GM12878 (cell line): ENCODE measurements around the gene GZMM. TPM values are rescaled to one million over a fixed set of nuclear protein-coding genes. Genes with fewer than 3 reads are reported as not detected.
A peak's percentile ranks its signal among the peaks of the same experiment; 100 is the strongest.

Experiments
- ATAC-seq: fragments of 200-7000 bp; cut with Tn5 transposase; 3 replicates; pipeline ENCODE4 v1.9.1; 2020; ENCODE audit warnings: mild to moderate bottlenecking, moderate library complexity
- BruUV-seq: library from RNA; stranded (reverse); fragments of 400-500 nt; replicated peaks from 2 replicates; lab custom pipeline; 2021; lab: Mats Ljungman, UMichigan
- CTCF ChIA-PET: fragments of 300-600 bp; sonication (Branson Sonifier 250); formaldehyde crosslinking; extraction: SDS; loops from one replicate; lab custom pipeline; 2021; ENCODE audit warnings: inconsistent platforms; lab: Yijun Ruan, JAX
- POLR2A ChIA-PET: fragments of 350-600 bp; formaldehyde crosslinking; extraction: SDS; loops from one replicate; lab custom pipeline; 2021; ENCODE audit warnings: inconsistent platforms; lab: Charles Lee
- RAD21 ChIA-PET: fragments of 300-600 bp; sonication (Branson Sonifier 250); formaldehyde crosslinking; loops from one replicate; lab custom pipeline; 2023; ENCODE audit warnings: antibody characterized with exemption; ENCODE audit not compliant: unreplicated experiment; lab: Charles Lee
- SMC1A ChIA-PET: fragments of 300-600 bp; sonication (Branson Sonifier 250); formaldehyde crosslinking; loops from one replicate; lab custom pipeline; 2023; ENCODE audit not compliant: unreplicated experiment, uncharacterized antibody; lab: Charles Lee
- DNase-seq: peaks from one replicate; pipeline ENCODE4 v3.0.0-alpha.2; 2011; ENCODE audit warnings: low read depth, low spot score
- FAIRE-seq: peaks from 3 replicates; lab custom pipeline; 2011; peaks lifted over from hg19 to GRCh38; lab: Jason Lieb, UNC
- H2AFZ ChIP-seq: 2 replicates; pipeline ENCODE4 v1.6.0; 2011; ENCODE audit warnings: low read depth, low read length, control low read depth; ENCODE audit not compliant: control insufficient read depth
- H3K27ac ChIP-seq: 2 replicates; pipeline ENCODE4 v1.5.1; 2011; ENCODE audit warnings: control low read depth; ENCODE audit not compliant: control insufficient read depth, insufficient read depth
- H3K27me3 ChIP-seq, 2 experiments: replicated peaks in 1 of 2; 2 replicates each; pipeline versions ENCODE4 v1.6.0 to v1.6.1; 2011; ENCODE audit warnings: low read length in 1 of 2; ENCODE audit not compliant: control insufficient read depth in 2 of 2, insufficient read depth in 2 of 2
- H3K36me3 ChIP-seq, 2 experiments: 2 replicates each; pipeline ENCODE4 v1.5.1; 2011; ENCODE audit warnings: low read length in 1 of 2; ENCODE audit not compliant: control insufficient read depth in 2 of 2, insufficient read depth in 2 of 2
- H3K4me1 ChIP-seq: 2 replicates; pipeline ENCODE4 v1.6.1; 2011; ENCODE audit warnings: mild to moderate bottlenecking, low read length, moderate library complexity, mixed read lengths; ENCODE audit not compliant: control insufficient read depth, insufficient read depth
- H3K4me2 ChIP-seq: 2 replicates; pipeline ENCODE4 v1.6.0; 2011; ENCODE audit warnings: control low read depth; ENCODE audit not compliant: control insufficient read depth, insufficient read depth
- H3K4me3 ChIP-seq: fragments of 200-600 bp; sonication (generic); 2 replicates; pipeline ENCODE4 v1.5.1; 2016
- H3K79me2 ChIP-seq: 2 replicates; pipeline ENCODE4 v1.6.0; 2011; ENCODE audit warnings: low read length; ENCODE audit not compliant: control insufficient read depth, insufficient read depth
- H3K9ac ChIP-seq: 2 replicates; pipeline ENCODE4 v1.8.0; 2011; ENCODE audit warnings: low read length, control low read depth, mixed read lengths; ENCODE audit not compliant: control insufficient read depth, insufficient read depth
- H3K9me3 ChIP-seq: replicated peaks from 3 replicates; pipeline ENCODE4 v1.5.1; 2011; ENCODE audit warnings: mild to moderate bottlenecking, low read length; ENCODE audit not compliant: control insufficient read depth, insufficient read depth
- H4K20me1 ChIP-seq: 2 replicates; pipeline ENCODE4 v1.6.0; 2011; ENCODE audit not compliant: control insufficient read depth, insufficient read depth
- CEBPZ ChIP-seq: fragments of 150-350 bp; IDR thresholded peaks from 2 replicates; pipeline ENCODE4 v1.6.1; 2016; ENCODE audit warnings: low read depth, low read length
- CHD1 ChIP-seq: IDR thresholded peaks from 2 replicates; pipeline ENCODE4 v1.6.1; 2012; ENCODE audit warnings: low read depth, low read length, improper control_type of control experiment
- JUND ChIP-seq: IDR thresholded peaks from 2 replicates; pipeline ENCODE4 v1.6.1; 2012; ENCODE audit warnings: low read depth, mild to moderate bottlenecking, low read length, improper control_type of control experiment, moderate library complexity
- MXI1 ChIP-seq: fragments of 150-350 bp; IDR thresholded peaks from 2 replicates; pipeline ENCODE4 v1.6.1; 2011; ENCODE audit warnings: low read depth, mild to moderate bottlenecking, inconsistent platforms, low read length, improper control_type of control experiment
- NKRF ChIP-seq: fragments of 450-650 bp; conservative IDR thresholded peaks from 2 replicates; pipeline ENCODE4 v1.6.1; 2017; ENCODE audit warnings: mild to moderate bottlenecking, moderate library complexity
- RUNX3 ChIP-seq: IDR thresholded peaks from 2 replicates; pipeline ENCODE4 v1.6.1; 2012; ENCODE audit warnings: low read length, inconsistent platforms
- SMARCA5 ChIP-seq: fragments of 450-650 bp; IDR thresholded peaks from 2 replicates; pipeline ENCODE4 v1.6.1; 2017; ENCODE audit warnings: mild to moderate bottlenecking
- SREBF2 ChIP-seq: IDR thresholded peaks from 2 replicates; pipeline ENCODE4 v1.6.1; 2012; ENCODE audit warnings: mild to moderate bottlenecking, low read length
- ZSCAN29 ChIP-seq: fragments of 450-650 bp; IDR thresholded peaks from 2 replicates; pipeline ENCODE4 v1.6.1; 2017; ENCODE audit warnings: mild to moderate bottlenecking, moderate library complexity
- WGBS: methylation state at CpG from one replicate; pipeline ENCODE4 v1.1.6; 2016; ENCODE audit warnings: low lambda C conversion rate; ENCODE audit not compliant: insufficient replicate concordance, insufficient coverage; ENCODE audit errors: missing lambda C conversion rate; 5-methylcytosine and 5-hydroxymethylcytosine counted together
- in situ Hi-C: fragments of 300-500 bp; cut with MboI; formaldehyde crosslinking; loops from 9 replicates; pipeline ENCODE4 v1.14.3; 2018; ENCODE audit warnings: mixed read lengths
- intact Hi-C: fragments of 100-400 bp; cut with micrococcal nuclease; formaldehyde crosslinking; loops from one replicate; pipeline ENCODE4 v1.14.2; 2022; ENCODE audit not compliant: unreplicated experiment
- polyA plus RNA-seq, 11 experiments: library from polyadenylated mRNA; depleted of rRNA in 4 of 11; unstranded in 6 of 11; stranded (reverse) in 5 of 11; fragments of >200 nt; fragmentation: Nextera tagmentation in 4 of 11; fragmentation: Illumina TruSeq in 1 of 11; extraction: Ambion mirVana in 4 of 11; extraction: Trizol in 1 of 11; gene quantifications; 1 replicate in 1 of 11; 2 replicates in 10 of 11; pipeline versions ENCODE4 v1.2.1 to v1.2.3, GENCODE V29; 2011 to 2016; ENCODE audit warnings: inconsistent platforms in 2 of 11, missing spikeins in 2 of 11, low read depth in 1 of 11
- total RNA-seq, 4 experiments: library from RNA; depleted of rRNA in 3 of 4; stranded (reverse); fragments of >200 nt in 3 of 4; fragmentation: Illumina TruSeq in 1 of 4; extraction: Trizol in 1 of 4; gene quantifications; 2 replicates each; pipeline versions ENCODE4 v1.2.1 to v1.2.3, GENCODE V29; 2013 to 2021
- TF ChIP-seq, protein P1 (sequence below): IDR thresholded peaks from 2 replicates; pipeline ENCODE4 v1.6.1; 2011; ENCODE audit warnings: borderline replicate concordance, low read depth, mild to moderate bottlenecking, moderate library complexity, mixed read lengths, low read length; ENCODE audit not compliant: insufficient read depth; ENCODE audit errors: extremely low read length
- TF ChIP-seq, protein P2 (sequence below): fragments of 450-650 bp; IDR thresholded peaks from 2 replicates; pipeline ENCODE4 v1.6.1; 2017; ENCODE audit warnings: mild to moderate bottlenecking

The GZMM gene
- total and polyA plus RNA-seq, 10 of the 15 experiments (the other 5 are each of a cell fraction or from before 2014, with no cell fraction given): 0.09 to 0.48 (median 0.23) TPM; not detected in 7

DNA sequence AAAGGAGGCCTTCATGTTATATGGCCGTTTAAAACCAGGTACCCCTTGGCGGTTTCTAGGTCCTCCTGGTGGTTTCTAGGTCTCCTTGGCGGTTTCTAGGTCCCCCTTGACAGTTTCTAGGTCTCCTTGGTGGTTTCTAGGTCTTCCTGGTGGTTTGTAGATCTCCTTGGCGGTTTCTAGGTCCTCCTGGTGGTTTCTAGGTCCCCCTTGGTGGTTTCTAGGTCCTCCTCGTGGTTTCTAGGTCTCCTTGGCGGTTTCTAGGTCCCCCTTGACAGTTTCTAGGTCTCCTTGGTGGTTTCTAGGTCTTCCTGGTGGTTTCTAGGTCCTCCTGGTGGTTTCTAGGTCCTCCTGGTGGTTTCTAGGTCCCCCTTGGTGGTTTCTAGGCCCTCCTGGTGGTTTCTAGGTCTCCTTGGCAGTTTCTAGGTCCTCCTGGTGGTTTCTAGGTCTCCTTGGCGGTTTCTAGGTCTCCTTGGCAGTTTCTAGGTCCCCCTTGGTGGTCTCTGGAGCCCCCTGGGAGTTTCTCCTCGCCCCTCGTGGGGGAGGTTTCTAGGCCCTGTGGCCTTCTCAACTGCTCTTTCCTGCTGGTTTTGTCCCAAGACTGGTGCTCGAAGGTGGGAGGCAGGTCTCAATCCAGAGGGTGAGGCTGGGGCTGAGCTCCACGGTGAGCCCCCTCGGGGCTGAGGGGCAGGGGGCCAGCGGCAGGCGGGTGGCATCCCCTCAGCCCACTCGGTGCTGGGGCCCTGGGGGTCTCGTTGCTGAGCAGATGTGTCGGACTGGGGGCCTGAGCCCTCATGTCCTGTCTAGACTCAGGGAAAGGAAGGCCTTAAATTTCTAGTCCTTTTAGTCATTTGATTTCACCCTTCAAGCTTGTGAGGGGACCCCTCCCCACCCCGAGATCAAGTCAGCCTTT lies 53.8 kb downstream of the GZMM start:
- H3K27ac ChIP-seq: no peak overlapping the region
- POLR2A ChIA-PET: no interaction called here
- no peak overlapping the region for H3K4me2 ChIP-seq
- FAIRE-seq (no peak), ATAC-seq (no peak), DNase-seq (no peak)
- CTCF ChIA-PET: no interaction called here
- no peaks in the 10 kb centered on the region; a peak in 1 of 4 replicates for H3K27me3 ChIP-seq
- intact Hi-C loops (no loop called here), in situ Hi-C loops (no loop called here)
- H3K79me2 ChIP-seq: no peaks in the 10 kb centered on the region
- no peak overlapping the region for H3K9ac ChIP-seq
- no peak overlapping the region for H3K4me3 ChIP-seq
- no peaks in the 10 kb centered on the region for H3K36me3 ChIP-seq
- SMC1A ChIA-PET: no interaction called here
- 35% methylated on average over 18 of the region's 18 CpGs for WGBS
- H3K4me1 ChIP-seq: no peaks in the 10 kb centered on the region
- H3K9me3 ChIP-seq: no peaks in the 10 kb centered on the region; the same call in 2 of the 3 replicates
- H2AFZ ChIP-seq: no peak overlapping the region
- RAD21 ChIA-PET: no interaction called here
- BruUV-seq: no TSS peak
- no peaks in the 10 kb centered on the region for H4K20me1 ChIP-seq
- TF ChIP-seq CEBPZ: no peak
- no peak for TF ChIP-seq CHD1
- TF ChIP-seq MXI1: no peak
- TF ChIP-seq SMARCA5: peak; percentile 100
- no peak for TF ChIP-seq NKRF
- peak; percentile 86 for TF ChIP-seq ZSCAN29
- TF ChIP-seq, protein P1, sequence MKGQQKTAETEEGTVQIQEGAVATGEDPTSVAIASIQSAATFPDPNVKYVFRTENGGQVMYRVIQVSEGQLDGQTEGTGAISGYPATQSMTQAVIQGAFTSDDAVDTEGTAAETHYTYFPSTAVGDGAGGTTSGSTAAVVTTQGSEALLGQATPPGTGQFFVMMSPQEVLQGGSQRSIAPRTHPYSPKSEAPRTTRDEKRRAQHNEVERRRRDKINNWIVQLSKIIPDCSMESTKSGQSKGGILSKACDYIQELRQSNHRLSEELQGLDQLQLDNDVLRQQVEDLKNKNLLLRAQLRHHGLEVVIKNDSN: peak; percentile 30
- TF ChIP-seq SREBF2: no peak
- peak; percentile 72 for TF ChIP-seq RUNX3
- TF ChIP-seq, protein P2, sequence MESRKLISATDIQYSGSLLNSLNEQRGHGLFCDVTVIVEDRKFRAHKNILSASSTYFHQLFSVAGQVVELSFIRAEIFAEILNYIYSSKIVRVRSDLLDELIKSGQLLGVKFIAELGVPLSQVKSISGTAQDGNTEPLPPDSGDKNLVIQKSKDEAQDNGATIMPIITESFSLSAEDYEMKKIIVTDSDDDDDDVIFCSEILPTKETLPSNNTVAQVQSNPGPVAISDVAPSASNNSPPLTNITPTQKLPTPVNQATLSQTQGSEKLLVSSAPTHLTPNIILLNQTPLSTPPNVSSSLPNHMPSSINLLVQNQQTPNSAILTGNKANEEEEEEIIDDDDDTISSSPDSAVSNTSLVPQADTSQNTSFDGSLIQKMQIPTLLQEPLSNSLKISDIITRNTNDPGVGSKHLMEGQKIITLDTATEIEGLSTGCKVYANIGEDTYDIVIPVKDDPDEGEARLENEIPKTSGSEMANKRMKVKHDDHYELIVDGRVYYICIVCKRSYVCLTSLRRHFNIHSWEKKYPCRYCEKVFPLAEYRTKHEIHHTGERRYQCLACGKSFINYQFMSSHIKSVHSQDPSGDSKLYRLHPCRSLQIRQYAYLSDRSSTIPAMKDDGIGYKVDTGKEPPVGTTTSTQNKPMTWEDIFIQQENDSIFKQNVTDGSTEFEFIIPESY: no peak
- no peak for TF ChIP-seq JUND
